Activated CD4-positive, alpha-beta T cell treated with anti-CD3 and anti-CD28 coated beads, Interleukin-2, amount 10 ng/mL, durations not matched to agents 24 days and 14 days (primary cell): ENCODE data around the gene EZH2. TPM values are rescaled to one million over a fixed set of nuclear protein-coding genes. Genes with fewer than 3 reads are reported as not detected.

ENCODE experiments used
- DNase-seq: peaks from one replicate; pipeline ENCODE4 v3.0.0; 2022
- H3K27ac Mint-ChIP-seq: one replicate; pipeline ENCODE4 v1.8.0; 2022; ENCODE audit warnings: mild to moderate bottlenecking, mixed read lengths
- H3K27me3 Mint-ChIP-seq: one replicate; pipeline ENCODE4 v1.8.0; 2022; ENCODE audit warnings: mixed read lengths
- H3K36me3 Mint-ChIP-seq: one replicate; pipeline ENCODE4 v1.8.0; 2022; ENCODE audit warnings: low read depth, mild to moderate bottlenecking, mixed read lengths
- H3K4me1 Mint-ChIP-seq: one replicate; pipeline ENCODE4 v1.8.0; 2021; ENCODE audit warnings: mixed read lengths
- H3K4me3 Mint-ChIP-seq: one replicate; pipeline ENCODE4 v1.8.0; 2022; ENCODE audit warnings: mild to moderate bottlenecking, moderate library complexity, mixed read lengths
- H3K9me3 Mint-ChIP-seq: one replicate; pipeline ENCODE4 v1.8.0; 2021; ENCODE audit warnings: mixed read lengths
- intact Hi-C: fragments of 100-400 bp; cut with micrococcal nuclease; formaldehyde crosslinking; loops from one replicate; pipeline ENCODE4 v1.15.1; 2023
- total RNA-seq: library from RNA; stranded (reverse); gene quantifications from 2 replicates; pipeline ENCODE4 v1.2.3, GENCODE V29; 2022

Gene EZH2
- total RNA-seq, 1 donor from 2014 or later, result 126 TPM

- H3K27ac Mint-ChIP-seq, result peak overlapping the region; percentile 99
- DNase-seq, result peak; percentile 99
Measured at GRCh38 chr7:148884299-148885022, 370 bp upstream of the EZH2 start.

GRCh38 chr7:148883266-148884048, 634 bp downstream of the EZH2 start:
- peaks cover 27% of the 10 kb centered on the region for H3K4me1 Mint-ChIP-seq

More at GRCh38 chr7:148884299-148885022, 370 bp upstream of the EZH2 start:
- no peaks in the 10 kb centered on the region for H3K9me3 Mint-ChIP-seq
- no peaks in the 10 kb centered on the region for H3K27me3 Mint-ChIP-seq
- intact Hi-C loops, result loop anchor here (1.0 to 5.0 kb wide), 8 partner anchors 28 to 207 kb away; no protein-coding TSS in a partner anchor
- peaks cover 24% of the 10 kb centered on the region for H3K36me3 Mint-ChIP-seq
- H3K4me1 Mint-ChIP-seq, result peaks cover 26% of the 10 kb centered on the region
- H3K4me3 Mint-ChIP-seq, result peak overlapping the region; percentile 93

GRCh38 chr7:148882841-148883265, 1.2 kb downstream of the EZH2 start:
- peak overlapping the region; percentile 98 for H3K27ac Mint-ChIP-seq
- intact Hi-C loops, result loop anchor here (1.0 to 5.0 kb wide), 4 partner anchors 36 to 146 kb away; partner anchors contain the start of gene PDIA4
- peaks cover 24% of the 10 kb centered on the region for H3K36me3 Mint-ChIP-seq
- H3K27me3 Mint-ChIP-seq, result no peaks in the 10 kb centered on the region
- DNase-seq, result no peak
- H3K4me1 Mint-ChIP-seq, result peaks cover 32% of the 10 kb centered on the region
- H3K9me3 Mint-ChIP-seq, result no peaks in the 10 kb centered on the region
- peak overlapping the region; percentile 99 for H3K4me3 Mint-ChIP-seq

More at GRCh38 chr7:148883266-148884048, 634 bp downstream of the EZH2 start:
- DNase-seq, result peak; percentile 89
- Mint-ChIP-seq H3K36me3 (peaks cover 23% of the 10 kb centered on the region), H3K4me3 (peak overlapping the region; percentile 99), H3K27me3 (no peaks in the 10 kb centered on the region), H3K9me3 (no peaks in the 10 kb centered on the region), H3K27ac (peak overlapping the region; percentile 98)
- intact Hi-C loops, result loop anchor here (1.0 to 5.0 kb wide), 11 partner anchors 27 to 208 kb away; partner anchors contain the start of gene PDIA4

- Mint-ChIP-seq H3K9me3 (no peaks in the 10 kb centered on the region), H3K4me3 (peak overlapping the region; percentile 99), H3K27me3 (no peaks in the 10 kb centered on the region), H3K27ac (peak overlapping the region; percentile 58), H3K36me3 (peaks cover 27% of the 10 kb centered on the region), H3K4me1 (peaks cover 37% of the 10 kb centered on the region)
- no peak for DNase-seq
- intact Hi-C loops, result loop anchor here (2.0 to 5.0 kb wide), 3 partner anchors 35 to 147 kb away; partner anchors contain the start of gene PDIA4
Measured at GRCh38 chr7:148882192-148882591, 1.9 kb downstream of the EZH2 start.

GRCh38 chr7:148878317-148878716, 5.8 kb downstream of the EZH2 start:
- no peak for DNase-seq
- Mint-ChIP-seq H3K4me1 (peaks cover 47% of the 10 kb centered on the region), H3K27me3 (no peaks in the 10 kb centered on the region), H3K9me3 (no peaks in the 10 kb centered on the region), H3K27ac (peak overlapping the region; percentile 32), H3K4me3 (no peak overlapping the region), H3K36me3 (peaks cover 28% of the 10 kb centered on the region)
- intact Hi-C loops, result no loop called here

GRCh38 chr7:148877517-148877916, 6.6 kb downstream of the EZH2 start:
- Mint-ChIP-seq H3K27ac (no peak overlapping the region), H3K36me3 (peaks cover 26% of the 10 kb centered on the region), H3K9me3 (no peaks in the 10 kb centered on the region), H3K27me3 (no peaks in the 10 kb centered on the region), H3K4me3 (no peak overlapping the region), H3K4me1 (peaks cover 48% of the 10 kb centered on the region)
- no peak for DNase-seq
- intact Hi-C loops, result loop anchor here (2.0 kb wide), 1 partner anchor 15 kb away; no protein-coding TSS in a partner anchor

DNA sequence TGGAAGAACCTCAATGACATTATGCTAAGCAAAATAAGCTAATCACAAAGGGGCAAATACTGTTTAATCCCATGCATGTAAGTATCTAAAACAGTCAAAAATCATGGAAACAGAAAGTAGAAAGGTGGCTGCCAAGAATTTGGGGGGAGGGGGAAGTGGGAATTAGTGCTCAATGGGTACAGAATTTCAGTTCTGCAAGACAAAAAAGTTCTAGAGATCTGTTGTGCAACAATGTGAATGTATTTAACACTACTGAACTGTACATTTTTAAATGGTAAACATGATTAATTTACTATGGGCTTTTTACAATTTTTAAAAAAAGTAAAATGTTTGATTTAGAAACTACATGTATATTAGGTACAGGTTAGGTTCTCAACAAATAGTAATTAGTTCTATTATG, 11.9 kb downstream of the EZH2 start:
- intact Hi-C loops, result no loop called here
- no peak overlapping the region for H3K4me3 Mint-ChIP-seq
- H3K4me1 Mint-ChIP-seq, result peaks cover 41% of the 10 kb centered on the region
- DNase-seq, result no peak
- H3K36me3 Mint-ChIP-seq, result peaks cover 43% of the 10 kb centered on the region
- H3K27me3 Mint-ChIP-seq, result no peaks in the 10 kb centered on the region
- peaks cover 9% of the 10 kb centered on the region for H3K9me3 Mint-ChIP-seq
- H3K27ac Mint-ChIP-seq, result no peak overlapping the region

- Mint-ChIP-seq H3K27me3 (no peaks in the 10 kb centered on the region), H3K9me3 (peaks cover 9% of the 10 kb centered on the region), H3K27ac (peak overlapping the region; percentile 51), H3K4me1 (peaks cover 41% of the 10 kb centered on the region), H3K4me3 (no peak overlapping the region), H3K36me3 (peaks cover 44% of the 10 kb centered on the region)
- intact Hi-C loops, result no loop called here
- no peak for DNase-seq
Measured at GRCh38 chr7:148871551-148871950, 12.5 kb downstream of the EZH2 start.

DNA sequence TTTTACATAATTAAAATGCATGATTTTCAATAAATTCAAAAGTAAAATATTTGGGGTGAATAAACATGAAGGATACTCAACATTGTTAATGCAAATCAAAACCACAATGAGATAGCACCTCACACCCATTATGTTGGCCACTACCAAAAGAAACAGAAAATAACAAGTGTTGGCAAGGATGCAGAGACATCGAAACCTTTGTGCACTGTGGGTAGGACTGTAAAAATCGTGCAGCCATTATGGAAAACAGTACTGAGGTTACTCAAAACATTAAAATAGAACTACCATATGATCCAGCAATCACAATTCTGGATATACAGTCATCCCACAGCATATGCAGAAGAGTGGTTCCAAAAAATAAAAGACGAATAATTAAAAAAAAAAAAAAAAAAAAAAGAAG, 13.1 kb downstream of the EZH2 start:
- no peak overlapping the region for H3K4me3 Mint-ChIP-seq
- intact Hi-C loops, result no loop called here

DNA sequence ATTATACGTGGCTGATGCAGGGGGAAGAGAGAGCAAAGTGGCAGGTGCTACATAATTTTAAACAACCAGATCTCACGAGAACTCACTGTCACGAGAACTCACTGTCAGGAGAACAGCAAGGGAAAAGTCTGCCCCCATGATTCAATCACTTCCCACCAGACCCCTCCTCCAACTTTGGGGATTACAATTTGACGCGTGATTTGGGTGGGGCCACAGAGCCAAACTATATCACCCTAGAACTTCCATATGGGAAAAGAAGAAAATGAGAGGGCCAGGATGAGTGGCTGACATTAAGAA, 15.8 kb downstream of the EZH2 start:
- Mint-ChIP-seq H3K9me3 (peaks cover 9% of the 10 kb centered on the region), H3K27ac (no peak overlapping the region), H3K4me1 (peaks cover 53% of the 10 kb centered on the region), H3K27me3 (no peaks in the 10 kb centered on the region), H3K36me3 (peaks cover 41% of the 10 kb centered on the region), H3K4me3 (no peak overlapping the region)
- intact Hi-C loops, result no loop called here
- no peak for DNase-seq

More for the DNA sequence above, 13.1 kb downstream of the EZH2 start:
- no peak overlapping the region for H3K27ac Mint-ChIP-seq
- peaks cover 9% of the 10 kb centered on the region for H3K9me3 Mint-ChIP-seq
- H3K4me1 Mint-ChIP-seq, result peaks cover 39% of the 10 kb centered on the region
- DNase-seq, result no peak
- H3K27me3 Mint-ChIP-seq, result no peaks in the 10 kb centered on the region
- H3K36me3 Mint-ChIP-seq, result peaks cover 42% of the 10 kb centered on the region

DNA sequence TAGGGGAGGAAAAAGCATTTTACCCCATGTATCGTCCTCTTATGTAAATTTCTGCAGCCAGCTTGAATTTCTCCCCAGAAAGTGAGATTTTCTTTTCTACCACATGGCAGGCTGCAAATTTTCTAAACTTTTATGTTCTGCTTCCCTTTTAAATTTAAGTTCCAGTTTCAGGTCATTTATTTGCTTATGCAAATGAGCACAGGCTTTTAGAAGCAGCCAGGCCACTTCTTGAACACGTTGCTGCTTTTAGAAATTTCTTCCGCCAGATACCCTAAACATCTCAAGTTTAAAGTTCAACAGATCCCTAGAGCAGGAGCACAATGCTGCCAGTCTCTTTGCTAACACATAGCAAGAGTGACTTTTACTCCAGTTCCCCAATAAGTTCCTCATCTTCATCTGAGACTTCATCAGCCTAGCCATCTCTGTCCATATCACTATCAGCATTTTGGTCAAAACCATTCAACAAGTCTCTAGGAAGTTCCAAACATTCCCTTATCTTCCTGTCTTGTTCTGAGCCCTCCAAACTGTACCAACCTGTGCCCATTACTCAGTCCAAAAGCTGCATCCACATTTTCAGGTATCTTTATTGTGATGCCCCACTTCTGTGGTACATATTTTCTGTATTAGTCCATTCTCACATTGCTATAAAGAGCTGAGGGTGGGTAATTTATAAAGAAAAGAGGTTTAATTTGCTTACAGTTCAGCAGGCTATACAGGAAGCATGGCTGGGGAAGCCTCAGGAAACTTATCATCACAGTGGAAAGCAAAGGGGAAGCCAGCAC, 16.3 kb downstream of the EZH2 start:
- H3K4me1 Mint-ChIP-seq, result peaks cover 52% of the 10 kb centered on the region
- H3K9me3 Mint-ChIP-seq, result peaks cover 9% of the 10 kb centered on the region
- H3K36me3 Mint-ChIP-seq, result peaks cover 39% of the 10 kb centered on the region
- H3K4me3 Mint-ChIP-seq, result no peak overlapping the region
- intact Hi-C loops, result no loop called here
- H3K27me3 Mint-ChIP-seq, result no peaks in the 10 kb centered on the region
- no peak overlapping the region for H3K27ac Mint-ChIP-seq
- no peak for DNase-seq

DNA sequence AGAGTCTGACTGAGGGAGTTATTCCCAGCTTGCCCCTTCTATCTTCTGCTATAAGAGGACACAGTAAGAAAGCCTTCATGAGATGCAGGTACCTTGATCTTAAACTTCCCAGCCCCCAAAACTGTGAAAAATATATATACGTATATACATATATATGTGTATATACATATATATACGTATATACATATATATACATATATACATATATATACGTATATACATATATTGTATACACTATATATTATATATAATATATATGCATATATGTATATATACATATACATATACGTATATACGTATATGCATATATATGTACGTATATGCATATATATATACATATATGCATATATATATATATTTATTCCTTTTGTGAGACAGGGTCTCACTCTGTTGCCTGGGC, 17.7 kb downstream of the EZH2 start:
- Mint-ChIP-seq H3K36me3 (peaks cover 41% of the 10 kb centered on the region), H3K9me3 (peaks cover 9% of the 10 kb centered on the region), H3K27me3 (no peaks in the 10 kb centered on the region), H3K4me1 (peaks cover 47% of the 10 kb centered on the region), H3K4me3 (no peak overlapping the region), H3K27ac (no peak overlapping the region)
- intact Hi-C loops, result no loop called here
- DNase-seq, result no peak

DNA sequence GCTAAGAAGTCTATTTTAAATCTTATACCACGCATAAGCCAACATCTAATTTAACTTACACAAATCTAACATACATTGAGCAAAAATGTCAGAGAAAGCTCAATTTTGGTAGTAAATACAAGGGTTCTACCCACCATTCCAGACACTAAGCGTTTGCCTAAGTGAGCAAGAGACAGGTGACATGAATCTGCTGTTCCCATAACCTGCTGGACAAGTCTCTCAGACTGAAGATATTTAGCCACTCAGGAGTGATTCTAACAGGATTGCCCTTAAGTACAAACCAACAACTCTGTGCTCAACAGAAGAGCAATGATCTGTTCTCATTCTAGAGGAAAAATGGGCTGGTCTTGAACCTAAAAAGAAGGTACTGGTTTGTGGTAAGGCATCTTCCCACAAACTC, 18.8 kb downstream of the EZH2 start:
- intact Hi-C loops, result no loop called here
- Mint-ChIP-seq H3K27ac (peak overlapping the region; percentile 50), H3K4me1 (peaks cover 45% of the 10 kb centered on the region), H3K4me3 (no peak overlapping the region), H3K36me3 (peaks cover 38% of the 10 kb centered on the region), H3K9me3 (peaks cover 9% of the 10 kb centered on the region), H3K27me3 (no peaks in the 10 kb centered on the region)
- DNase-seq, result no peak
